Activated CD8-positive, alpha-beta T cell treated with anti-CD3 and anti-CD28 coated beads for 36 hours (primary cell): ENCODE measurements around the gene PRKCE. TPM values are rescaled to one million over a fixed set of nuclear protein-coding genes. Genes with fewer than 3 reads are reported as not detected.

ENCODE experiments used
- ATAC-seq: fragments of 200-7000 bp; cut with Tn5 transposase; one replicate; pipeline ENCODE4 v1.10.0; 2021; ENCODE audit warnings: mild to moderate bottlenecking, moderate library complexity
- CTCF ChIA-PET: fragments of 350-600 bp; sonication (Branson Sonifier 250); formaldehyde crosslinking; loops from one replicate; lab custom pipeline; 2021; ENCODE audit warnings: antibody characterized with exemption; lab: Charles Lee
- POLR2A ChIA-PET: fragments of 350-600 bp; sonication (Branson Sonifier 250); formaldehyde crosslinking; loops from one replicate; lab custom pipeline; 2021; ENCODE audit warnings: antibody characterized with exemption; lab: Charles Lee
- DNase-seq: peaks from one replicate; pipeline ENCODE4 v3.0.0-alpha.2; 2020
- H3K27ac Mint-ChIP-seq: one replicate; pipeline ENCODE4 v1.8.0; 2021; ENCODE audit warnings: mild to moderate bottlenecking, mixed read lengths
- H3K27me3 Mint-ChIP-seq: one replicate; pipeline ENCODE4 v1.8.0; 2021; ENCODE audit warnings: mixed read lengths
- H3K36me3 Mint-ChIP-seq: one replicate; pipeline ENCODE4 v1.8.0; 2021; ENCODE audit warnings: low read depth, mixed read lengths
- H3K4me1 Mint-ChIP-seq: one replicate; pipeline ENCODE4 v1.8.0; 2021; ENCODE audit warnings: low read depth, mixed read lengths
- H3K4me3 Mint-ChIP-seq: one replicate; pipeline ENCODE4 v1.8.0; 2021; ENCODE audit warnings: mild to moderate bottlenecking, moderate library complexity, mixed read lengths
- H3K9me3 Mint-ChIP-seq: one replicate; pipeline ENCODE4 v1.8.0; 2021; ENCODE audit warnings: mixed read lengths
- intact Hi-C: fragments of 100-400 bp; cut with micrococcal nuclease; formaldehyde crosslinking; loops from one replicate; pipeline ENCODE4 v1.10.0; 2022
- total RNA-seq, 2 experiments: library from RNA; stranded (reverse); gene quantifications; one replicate each; pipeline ENCODE4 v1.2.3, GENCODE V29; 2021
- TF ChIP-seq, protein P1 (sequence below): fragments of 200-600 bp; IDR thresholded peaks from one replicate; pipeline ENCODE4 v1.8.0; 2022; ENCODE audit warnings: antibody characterized with exemption, mild to moderate bottlenecking

PRKCE gene
- total RNA-seq, 2 experiments from 2014 or later: 11.5 to 11.9 TPM

DNA sequence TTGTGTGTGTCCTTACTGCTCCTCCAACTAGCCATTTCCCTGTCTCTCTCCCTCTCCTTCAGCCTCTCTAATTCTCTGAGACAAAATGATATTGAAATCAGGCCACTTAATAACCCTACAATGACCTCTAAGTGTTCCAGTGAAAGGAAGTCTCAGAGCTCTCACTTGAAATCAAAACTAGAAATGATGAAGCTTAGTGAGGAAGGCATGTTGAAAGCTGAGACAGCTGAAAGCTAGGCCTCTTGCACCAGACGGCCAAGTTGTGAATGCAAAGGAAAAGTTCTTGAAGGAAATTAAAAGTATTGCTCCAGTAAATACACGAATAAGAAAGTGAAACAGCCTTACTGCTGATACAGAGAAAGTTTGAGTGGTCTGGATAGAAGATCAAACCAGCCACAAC, 72.9 kb downstream of the PRKCE start:
- ATAC-seq (no peak), DNase-seq (no peak)
- ChIA-PET POLR2A (no interaction called here), CTCF (no interaction called here)
- Mint-ChIP-seq H3K9me3 (no peaks in the 10 kb centered on the region), H3K4me3 (no peak overlapping the region), H3K27me3 (no peaks in the 10 kb centered on the region), H3K4me1 (peaks cover 11% of the 10 kb centered on the region), H3K27ac (no peak overlapping the region), H3K36me3 (no peaks in the 10 kb centered on the region)
- TF ChIP-seq, protein P1, sequence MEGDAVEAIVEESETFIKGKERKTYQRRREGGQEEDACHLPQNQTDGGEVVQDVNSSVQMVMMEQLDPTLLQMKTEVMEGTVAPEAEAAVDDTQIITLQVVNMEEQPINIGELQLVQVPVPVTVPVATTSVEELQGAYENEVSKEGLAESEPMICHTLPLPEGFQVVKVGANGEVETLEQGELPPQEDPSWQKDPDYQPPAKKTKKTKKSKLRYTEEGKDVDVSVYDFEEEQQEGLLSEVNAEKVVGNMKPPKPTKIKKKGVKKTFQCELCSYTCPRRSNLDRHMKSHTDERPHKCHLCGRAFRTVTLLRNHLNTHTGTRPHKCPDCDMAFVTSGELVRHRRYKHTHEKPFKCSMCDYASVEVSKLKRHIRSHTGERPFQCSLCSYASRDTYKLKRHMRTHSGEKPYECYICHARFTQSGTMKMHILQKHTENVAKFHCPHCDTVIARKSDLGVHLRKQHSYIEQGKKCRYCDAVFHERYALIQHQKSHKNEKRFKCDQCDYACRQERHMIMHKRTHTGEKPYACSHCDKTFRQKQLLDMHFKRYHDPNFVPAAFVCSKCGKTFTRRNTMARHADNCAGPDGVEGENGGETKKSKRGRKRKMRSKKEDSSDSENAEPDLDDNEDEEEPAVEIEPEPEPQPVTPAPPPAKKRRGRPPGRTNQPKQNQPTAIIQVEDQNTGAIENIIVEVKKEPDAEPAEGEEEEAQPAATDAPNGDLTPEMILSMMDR: no peak
- intact Hi-C loops: no loop called here

DNA sequence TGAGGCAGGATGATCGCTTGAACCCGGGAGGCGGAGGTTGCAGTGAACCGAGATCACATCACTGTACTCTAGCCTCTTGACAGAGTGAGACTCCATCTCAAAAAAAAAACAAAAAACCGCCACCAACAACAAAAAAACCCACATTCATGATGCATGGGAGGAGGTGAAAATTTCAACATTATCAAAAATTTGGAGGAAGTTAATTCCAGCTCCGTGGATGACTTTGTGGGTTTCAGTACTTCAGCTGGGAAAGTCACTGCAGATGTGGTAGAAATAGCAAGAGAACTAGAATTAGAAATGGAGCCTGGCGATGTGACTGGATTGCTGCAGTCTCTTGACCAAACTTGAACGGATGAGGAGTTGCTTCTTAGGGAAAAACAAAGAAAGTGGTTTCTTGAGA, 74.3 kb downstream of the PRKCE start:
- DNase-seq (no peak), ATAC-seq (no peak)
- Mint-ChIP-seq H3K4me3 (no peak overlapping the region), H3K27ac (no peak overlapping the region), H3K27me3 (no peaks in the 10 kb centered on the region), H3K36me3 (no peaks in the 10 kb centered on the region), H3K9me3 (no peaks in the 10 kb centered on the region), H3K4me1 (peaks cover 11% of the 10 kb centered on the region)
- intact Hi-C loops: no loop called here
- ChIA-PET POLR2A (no interaction called here), CTCF (interaction anchor here (0.8 to 1.0 kb wide), 2 partner anchors 9 to 54 kb away, joined by 3 read pairs; no protein-coding TSS in a partner anchor)
- TF ChIP-seq, protein P1: no peak

DNA sequence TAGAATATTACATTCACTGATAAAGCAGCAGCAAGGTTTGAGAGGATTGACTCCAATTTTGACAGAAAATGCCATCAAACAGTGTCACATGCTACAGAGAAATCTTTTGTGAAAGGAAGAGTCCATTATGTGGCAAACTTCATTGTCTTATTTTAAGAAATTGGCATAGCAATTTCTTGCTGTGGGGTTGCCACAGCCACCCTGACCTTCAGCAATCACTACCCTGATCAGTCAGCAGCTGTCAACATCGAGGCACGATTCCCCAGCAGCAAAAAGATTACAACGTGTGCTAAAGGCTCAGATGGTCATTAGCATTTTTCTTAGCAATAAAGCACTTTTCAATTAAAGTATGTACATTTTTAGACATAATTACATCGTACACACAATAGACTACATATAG, 74.7 kb downstream of the PRKCE start:
- CTCF ChIA-PET: no interaction called here

DNA sequence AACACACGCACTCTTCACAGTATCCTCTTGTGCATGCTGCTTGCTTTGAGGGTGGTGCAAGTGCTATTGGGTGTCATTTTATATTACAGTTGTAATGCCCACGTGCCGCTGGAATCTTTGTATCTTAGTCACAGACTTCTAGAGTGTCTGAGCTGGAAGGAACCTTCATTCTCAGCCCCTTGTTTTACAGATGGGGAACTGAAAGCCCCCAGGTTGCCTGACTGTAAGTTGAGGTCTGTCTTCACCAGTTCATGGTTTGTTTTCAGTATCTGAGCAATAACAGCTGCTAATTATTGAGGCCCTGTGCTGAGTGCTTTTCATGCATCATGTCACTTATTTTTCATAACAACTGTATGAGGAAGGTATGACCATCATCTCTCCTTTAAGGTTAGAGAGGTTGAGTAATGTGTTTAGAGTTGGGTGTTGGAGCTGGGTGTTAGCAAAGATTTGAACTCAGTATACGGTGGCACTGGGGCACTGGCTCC, 77.0 kb downstream of the PRKCE start:
- Mint-ChIP-seq H3K27me3 (no peaks in the 10 kb centered on the region), H3K4me3 (no peak overlapping the region), H3K9me3 (no peaks in the 10 kb centered on the region), H3K36me3 (no peaks in the 10 kb centered on the region), H3K27ac (no peak overlapping the region), H3K4me1 (peaks cover 9% of the 10 kb centered on the region)
- ChIA-PET CTCF (no interaction called here), POLR2A (no interaction called here)
- intact Hi-C loops: no loop called here
- TF ChIP-seq, protein P1: no peak
- no peak for ATAC-seq
- DNase-seq: no peak

More for the DNA sequence above, 74.7 kb downstream of the PRKCE start:
- ATAC-seq: no peak
- DNase-seq: no peak
- no peaks in the 10 kb centered on the region for H3K36me3 Mint-ChIP-seq
- H3K27ac Mint-ChIP-seq: no peak overlapping the region
- peaks cover 11% of the 10 kb centered on the region for H3K4me1 Mint-ChIP-seq
- POLR2A ChIA-PET: no interaction called here
- no peak overlapping the region for H3K4me3 Mint-ChIP-seq
- TF ChIP-seq, protein P1: no peak
- no peaks in the 10 kb centered on the region for H3K27me3 Mint-ChIP-seq
- intact Hi-C loops: no loop called here
- no peaks in the 10 kb centered on the region for H3K9me3 Mint-ChIP-seq

DNA sequence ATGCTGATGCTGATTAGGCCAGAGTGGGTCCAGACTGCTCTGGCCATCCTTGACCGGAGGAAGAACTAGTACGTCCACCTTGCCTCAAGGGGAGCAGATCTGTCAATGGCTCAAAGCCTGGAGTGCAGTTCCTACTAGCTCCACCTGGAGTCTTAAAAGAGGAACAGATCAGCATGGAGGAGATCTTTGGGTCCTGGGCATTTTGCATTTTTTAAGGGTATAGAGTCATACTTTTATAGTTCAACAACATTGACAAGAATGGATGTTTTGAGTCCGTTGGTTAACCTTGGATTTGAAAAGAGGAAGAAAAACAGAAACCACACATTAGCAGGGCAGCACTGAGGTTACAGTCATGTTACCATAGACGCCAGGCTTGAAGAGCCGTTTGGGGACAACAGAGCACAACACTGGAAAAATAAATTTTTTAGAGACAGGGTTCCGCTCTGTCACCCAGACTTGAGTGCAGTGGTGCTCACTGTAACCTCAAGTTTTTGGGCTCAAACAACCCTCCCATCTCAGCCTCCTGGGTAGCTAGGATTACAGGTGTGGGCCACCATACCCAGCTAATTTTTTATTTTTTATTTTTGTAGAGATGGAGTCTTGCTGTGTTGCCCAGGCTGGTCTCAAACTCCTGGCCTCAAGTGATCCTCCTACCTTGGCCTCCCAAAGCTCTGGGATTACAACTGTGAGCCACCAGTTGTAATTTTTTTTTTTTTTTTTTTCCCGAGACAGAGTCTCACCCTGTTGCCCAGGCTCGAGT, 78.5 kb downstream of the PRKCE start:
- CTCF ChIA-PET: interaction anchor here (1.3 kb wide), 1 partner anchor 86 kb away, joined by 3 read pairs; no protein-coding TSS in a partner anchor
- intact Hi-C loops: no loop called here
- no peak overlapping the region for H3K27ac Mint-ChIP-seq
- TF ChIP-seq, protein P1: no peak
- H3K4me1 Mint-ChIP-seq: no peaks in the 10 kb centered on the region
- POLR2A ChIA-PET: interaction anchor here (0.6 to 1.3 kb wide), 2 partner anchors 22 to 347 kb away, joined by 3 read pairs; no protein-coding TSS in a partner anchor
- H3K4me3 Mint-ChIP-seq: no peak overlapping the region
- no peaks in the 10 kb centered on the region for H3K27me3 Mint-ChIP-seq
- H3K9me3 Mint-ChIP-seq: no peaks in the 10 kb centered on the region
- no peak for ATAC-seq
- H3K36me3 Mint-ChIP-seq: no peaks in the 10 kb centered on the region
- no peak for DNase-seq
